GM12874 (cell line): ENCODE data around the gene CDAN1.

Source experiments
- TF ChIP-seq, protein P1 (sequence below): IDR thresholded peaks from 2 replicates; pipeline ENCODE4 v1.5.1; 2011; ENCODE audit warnings: low read depth, mild to moderate bottlenecking, control low read depth, low read length, moderate library complexity; ENCODE audit not compliant: insufficient read depth

CDAN1 gene

GRCh38 chr15:42695527-42696071 is 41.3 kb downstream of the CDAN1 start:
- TF ChIP-seq, protein P1, sequence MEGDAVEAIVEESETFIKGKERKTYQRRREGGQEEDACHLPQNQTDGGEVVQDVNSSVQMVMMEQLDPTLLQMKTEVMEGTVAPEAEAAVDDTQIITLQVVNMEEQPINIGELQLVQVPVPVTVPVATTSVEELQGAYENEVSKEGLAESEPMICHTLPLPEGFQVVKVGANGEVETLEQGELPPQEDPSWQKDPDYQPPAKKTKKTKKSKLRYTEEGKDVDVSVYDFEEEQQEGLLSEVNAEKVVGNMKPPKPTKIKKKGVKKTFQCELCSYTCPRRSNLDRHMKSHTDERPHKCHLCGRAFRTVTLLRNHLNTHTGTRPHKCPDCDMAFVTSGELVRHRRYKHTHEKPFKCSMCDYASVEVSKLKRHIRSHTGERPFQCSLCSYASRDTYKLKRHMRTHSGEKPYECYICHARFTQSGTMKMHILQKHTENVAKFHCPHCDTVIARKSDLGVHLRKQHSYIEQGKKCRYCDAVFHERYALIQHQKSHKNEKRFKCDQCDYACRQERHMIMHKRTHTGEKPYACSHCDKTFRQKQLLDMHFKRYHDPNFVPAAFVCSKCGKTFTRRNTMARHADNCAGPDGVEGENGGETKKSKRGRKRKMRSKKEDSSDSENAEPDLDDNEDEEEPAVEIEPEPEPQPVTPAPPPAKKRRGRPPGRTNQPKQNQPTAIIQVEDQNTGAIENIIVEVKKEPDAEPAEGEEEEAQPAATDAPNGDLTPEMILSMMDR = no peak

GRCh38 chr15:42694398-42694797 is 42.5 kb downstream of the CDAN1 start:
- TF ChIP-seq, protein P1 = no peak

DNA sequence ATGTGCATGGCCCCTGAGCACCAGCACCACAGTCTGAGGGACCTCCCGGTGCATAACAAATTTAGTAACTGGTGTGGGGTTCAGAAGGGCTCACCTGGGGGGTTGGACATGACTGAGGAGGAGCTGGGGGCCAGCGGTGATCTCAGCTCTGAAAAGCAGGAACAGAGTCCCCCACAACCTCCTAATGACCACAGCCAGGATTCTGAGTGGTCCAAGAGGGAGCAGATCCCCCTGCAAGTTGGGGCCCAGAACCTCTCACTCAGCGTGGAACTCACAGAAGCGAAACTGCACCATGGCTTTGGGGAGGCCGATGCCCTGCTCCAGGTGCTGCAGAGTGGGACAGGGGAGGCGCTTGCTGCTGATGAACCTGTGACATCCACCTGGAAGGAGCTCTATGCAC is 43.0 kb downstream of the CDAN1 start:
- TF ChIP-seq, protein P1 = no peak

DNA sequence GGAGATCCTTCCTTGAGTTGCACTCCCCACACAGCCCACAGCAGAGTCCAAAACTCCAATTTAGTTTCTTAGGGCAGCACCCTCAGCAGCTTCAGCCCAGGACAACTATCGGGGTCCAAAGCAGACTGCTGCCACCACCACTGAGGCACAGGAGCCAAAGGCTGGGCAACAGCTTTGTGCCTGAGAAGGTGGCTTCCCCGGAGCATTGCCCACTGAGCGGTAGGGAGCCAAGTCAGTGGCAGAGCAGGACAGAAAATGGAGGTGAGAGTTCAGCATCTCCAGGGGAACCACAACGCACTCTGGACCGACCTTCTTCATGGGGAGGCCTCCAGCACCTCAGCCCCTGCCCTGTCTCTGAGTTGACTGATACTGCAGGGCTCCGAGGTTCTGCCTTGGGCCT is 43.4 kb downstream of the CDAN1 start:
- TF ChIP-seq, protein P1 = no peak

DNA sequence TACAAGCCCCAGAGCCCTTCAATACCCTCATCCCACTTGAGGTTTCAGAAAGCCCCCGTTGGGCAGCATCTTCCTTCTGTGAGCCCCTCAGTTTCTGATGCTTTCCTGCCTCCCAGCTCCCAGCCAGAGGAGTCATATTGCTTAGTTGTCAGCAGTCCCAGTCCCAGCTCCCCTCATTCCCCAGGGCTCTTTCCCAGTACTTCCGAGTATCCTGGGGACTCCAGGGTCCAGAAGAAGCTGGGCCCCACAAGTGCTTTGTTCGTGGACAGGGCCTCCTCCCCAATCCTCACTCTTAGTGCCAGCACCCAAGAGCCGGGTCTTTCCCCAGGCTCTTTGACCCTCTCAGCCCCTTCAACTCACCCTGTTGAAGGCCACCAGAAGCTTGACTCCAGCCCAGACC is 43.9 kb downstream of the CDAN1 start:
- TF ChIP-seq, protein P1 = no peak

GRCh38 chr15:42692536-42692935 is 44.4 kb downstream of the CDAN1 start:
- TF ChIP-seq, protein P1 = no peak

GRCh38 chr15:42691770-42692169 is 45.2 kb downstream of the CDAN1 start:
- TF ChIP-seq, protein P1 = no peak
